ENCODE data around the gene PDPR.
"Not testable (repeated sequence)": the region's sequence is repeated elsewhere in the genome, so short reads cannot be mapped to it uniquely, and the experiment has no call there.

The PDPR gene

DNA sequence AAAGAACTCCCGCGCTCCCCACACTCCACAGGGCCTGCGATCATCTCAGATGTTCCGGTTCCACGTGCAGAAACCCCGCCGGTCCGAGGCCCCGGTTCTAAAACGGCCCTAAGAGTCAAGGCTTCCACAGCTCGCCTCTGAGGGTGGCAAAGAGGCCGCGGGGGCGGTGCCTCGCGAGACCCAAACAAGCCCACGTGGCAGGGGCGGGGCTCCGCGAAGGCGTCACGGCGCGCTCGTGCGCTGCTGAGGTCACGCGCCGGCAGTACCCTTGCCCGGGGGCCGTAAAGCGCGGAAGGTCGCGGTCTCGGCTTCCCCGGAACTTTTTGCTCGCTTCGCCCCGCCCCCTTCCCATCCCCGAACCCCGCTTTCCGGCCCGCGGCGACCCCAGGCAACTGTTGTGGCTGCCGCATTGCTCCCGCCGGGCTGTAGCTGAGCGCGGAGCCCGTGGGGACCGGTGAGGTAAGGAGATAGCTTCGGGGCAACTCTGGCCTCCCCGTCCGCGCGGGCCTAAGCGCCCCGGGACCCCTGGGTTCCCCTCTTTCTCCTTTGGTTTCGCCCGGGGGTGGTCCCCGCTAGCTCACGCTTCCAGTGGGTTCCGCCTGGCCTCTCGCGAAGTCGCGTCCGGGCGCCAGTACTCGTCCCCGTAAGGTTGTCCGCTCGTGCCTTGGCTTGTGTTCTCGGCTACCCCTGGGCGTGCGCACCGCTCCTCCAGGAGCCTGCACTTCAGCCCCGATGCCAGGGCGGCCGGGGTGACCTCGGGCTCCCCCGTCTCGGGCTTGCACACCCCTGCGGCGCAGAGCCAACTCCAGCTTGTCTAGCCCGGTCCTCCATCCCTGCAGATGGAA, at the start of gene PDPR:
PDPR (plus strand) TSS at position 351 of the 845 bp plus-strand sequence. CDS start 6,161 bp downstream, outside the sequence.
- DNase-seq (ENCODE audit: low spot score), result peak; percentile 79

DNA sequence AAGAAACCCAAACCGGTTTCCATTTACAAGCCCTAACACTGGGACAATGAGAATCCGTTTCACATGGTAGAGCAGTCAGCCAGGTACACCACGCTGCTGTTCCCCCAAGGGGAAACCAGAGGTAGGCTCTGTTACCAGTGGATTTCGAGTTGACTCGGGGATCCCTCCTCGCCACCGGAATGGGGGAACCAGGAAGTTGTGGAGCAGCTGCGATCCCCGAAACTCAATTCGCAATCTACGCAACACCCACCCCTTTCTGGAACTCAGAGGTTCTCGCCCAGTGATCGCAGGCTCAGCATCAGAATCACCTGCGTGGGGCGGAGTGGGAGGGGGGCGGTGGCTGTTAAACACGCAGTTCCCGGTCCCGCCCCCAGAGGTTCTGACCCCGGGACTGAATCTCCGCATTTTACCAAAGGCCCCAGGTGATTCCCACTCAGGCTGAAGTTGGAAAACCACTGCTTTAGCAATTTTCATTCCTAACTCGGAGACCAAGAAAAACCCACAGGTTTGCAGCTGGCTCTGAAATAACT, 49.2 kb upstream of the PDPR start:
- DNase-seq (ENCODE audit: low spot score), result peak; percentile 22

DNA sequence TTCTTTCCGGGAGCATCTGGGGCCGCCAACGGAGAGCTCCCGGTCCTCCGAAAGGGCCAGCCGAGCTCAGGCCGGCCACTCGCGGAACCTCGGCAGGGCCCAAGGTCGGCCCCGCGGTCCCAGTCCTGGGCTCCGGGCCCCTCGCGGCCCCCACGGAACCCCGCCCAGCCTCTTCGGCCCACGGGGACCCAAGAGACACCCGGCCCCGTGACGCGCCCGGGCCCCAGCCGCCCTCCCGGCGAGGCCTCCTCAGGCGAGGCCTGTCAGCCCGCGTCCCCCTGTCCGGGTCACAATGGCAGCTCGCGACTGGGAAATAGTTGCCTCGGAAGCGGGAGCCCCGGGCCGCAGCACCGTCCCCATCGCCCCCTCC, 48.8 kb upstream of the PDPR start:
- not testable (repeated sequence) for DNase-seq (ENCODE audit: low spot score)

DNA sequence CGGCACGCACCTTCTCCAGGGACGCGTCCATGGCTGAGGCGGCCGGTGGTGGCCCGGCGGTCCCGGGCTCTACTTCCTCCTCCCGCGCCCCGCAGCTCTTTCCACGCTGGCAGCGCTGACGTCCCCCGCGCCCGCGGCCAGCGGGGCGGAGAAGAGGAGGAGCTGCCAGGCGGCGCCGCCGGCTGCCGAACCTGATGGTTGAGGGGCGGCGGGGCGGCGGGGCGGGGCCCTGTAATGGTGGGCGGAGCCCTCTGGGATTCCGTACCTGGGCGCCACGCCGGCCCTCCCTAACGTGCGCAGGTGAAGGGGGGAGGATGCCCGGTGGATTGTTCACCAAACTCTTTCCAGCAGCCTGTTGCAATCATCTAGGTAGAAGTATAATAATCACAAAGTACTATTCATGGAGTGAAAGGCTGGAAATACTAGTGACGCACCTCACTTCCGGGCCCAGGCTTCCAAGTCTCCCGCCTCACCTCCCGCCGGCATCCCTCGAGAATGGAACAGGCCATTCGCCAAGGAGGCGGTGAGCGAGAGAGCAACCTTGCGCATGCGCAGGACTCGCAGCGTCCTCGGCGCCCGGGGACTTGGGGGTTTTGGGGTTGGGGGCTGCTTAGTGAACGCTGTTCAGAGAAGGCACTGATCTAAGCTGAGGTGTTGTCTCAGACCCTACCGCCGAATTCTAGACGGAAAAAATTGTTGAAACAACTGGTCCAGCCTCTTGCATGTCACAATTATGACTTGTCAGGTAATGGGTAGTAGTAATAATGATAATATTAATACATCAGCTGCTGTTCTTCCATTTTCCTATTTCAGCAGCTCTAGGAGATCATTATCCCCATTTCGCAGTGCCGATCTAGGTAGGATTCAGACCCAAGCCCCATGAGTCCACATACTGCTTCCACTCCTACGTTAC, 48.1 kb upstream of the PDPR start:
- DNase-seq (ENCODE audit: low spot score), result peak; percentile 86

DNA sequence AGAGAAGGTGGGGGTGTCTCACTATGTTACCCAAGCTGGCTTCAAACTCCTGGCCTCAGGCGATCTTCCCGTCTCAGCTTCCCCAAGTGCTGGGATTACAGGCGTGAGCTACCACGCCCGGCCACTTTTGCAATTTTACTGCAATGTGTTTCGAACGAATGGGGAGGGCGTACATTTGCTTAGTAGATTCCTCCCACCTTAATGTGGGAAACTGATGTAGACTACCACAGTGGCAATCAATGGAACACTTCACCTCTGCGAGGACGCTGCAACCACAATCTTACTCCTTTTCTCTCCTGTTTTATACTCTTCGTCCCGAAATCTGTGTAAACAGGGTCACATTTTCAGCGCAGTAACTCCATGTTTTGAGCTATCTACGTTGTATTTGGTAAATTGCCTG, 47.4 kb upstream of the PDPR start:
- not testable (repeated sequence) for DNase-seq (ENCODE audit: low spot score)

DNA sequence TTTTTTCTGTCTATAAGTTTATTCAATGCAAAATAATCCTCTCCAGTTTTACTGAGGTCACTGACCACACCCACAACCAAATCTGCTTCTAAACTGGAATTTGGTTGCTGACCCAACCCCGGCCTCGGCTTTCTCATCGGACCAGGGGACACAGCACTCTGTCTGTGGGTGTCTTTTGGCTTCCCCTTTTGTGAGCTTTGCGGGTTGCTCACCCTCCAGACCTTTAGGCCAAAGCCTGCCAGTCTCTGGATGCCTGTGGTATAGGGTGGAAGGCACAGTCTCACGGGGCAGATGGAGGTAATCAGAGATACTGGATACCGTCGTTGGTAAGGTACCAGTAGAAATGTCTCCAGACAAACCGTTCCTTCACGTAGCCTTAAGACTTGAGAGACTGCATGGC, 35.1 kb upstream of the PDPR start:
- not testable (repeated sequence) for DNase-seq (ENCODE audit: low spot score)

DNA sequence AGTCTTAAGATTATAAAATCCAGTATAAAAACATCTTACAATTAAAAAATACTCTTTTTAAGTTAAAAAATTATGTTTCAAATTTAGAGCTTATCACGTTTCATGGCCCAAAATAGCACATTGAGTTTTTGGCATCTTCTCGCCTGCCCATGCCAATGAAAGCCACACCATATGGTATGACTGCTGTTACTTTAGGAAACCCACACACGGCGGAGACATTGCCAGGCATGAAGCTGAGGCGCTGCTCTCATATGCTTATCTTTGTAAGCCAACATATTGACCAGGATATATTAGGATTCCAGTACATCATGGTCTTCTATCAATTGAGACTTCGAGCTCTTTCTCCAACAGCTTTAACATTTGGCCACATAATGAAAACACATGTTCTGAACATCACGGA, 32.9 kb upstream of the PDPR start:
- DNase-seq (ENCODE audit: low spot score), result not testable (repeated sequence)

DNA sequence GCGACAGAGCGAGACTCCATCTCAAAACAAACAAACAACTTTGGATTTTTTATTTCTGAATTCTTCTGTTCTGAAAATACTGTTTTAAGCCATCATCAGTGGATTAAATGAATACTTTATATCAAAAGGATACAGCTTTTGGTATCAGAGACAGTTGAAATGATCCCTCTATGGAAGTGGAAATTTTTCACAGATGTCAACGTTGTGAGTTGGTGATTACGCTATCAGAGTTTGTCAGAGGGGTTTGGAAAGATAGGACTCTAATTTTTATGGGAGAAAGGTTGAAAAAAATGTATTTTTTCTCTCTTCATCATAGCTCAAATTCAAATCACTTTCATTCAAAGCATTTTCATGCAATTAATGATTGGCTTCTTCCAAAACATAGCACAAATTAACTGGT, 30.2 kb upstream of the PDPR start:
- not testable (repeated sequence) for DNase-seq (ENCODE audit: low spot score)

DNA sequence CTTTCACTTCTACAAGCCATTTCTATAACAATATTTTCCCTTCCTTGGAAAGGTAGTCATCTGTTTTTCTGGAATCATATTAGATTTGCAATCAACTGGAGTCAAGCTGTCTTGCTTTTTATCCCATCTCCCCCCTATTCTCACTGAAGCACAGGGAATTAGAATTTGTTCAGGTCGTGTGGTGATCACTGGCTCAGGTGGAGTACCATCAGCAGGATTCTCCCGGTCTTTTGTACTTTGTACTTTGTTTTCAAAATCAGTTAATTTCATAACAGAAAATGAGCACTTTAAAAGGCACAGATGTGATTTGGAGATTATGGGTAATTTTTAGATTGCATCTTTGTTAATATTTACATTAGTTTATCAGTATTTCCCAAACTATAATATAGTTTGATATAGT, 26.0 kb upstream of the PDPR start:
- not testable (repeated sequence) for DNase-seq (ENCODE audit: low spot score)

DNA sequence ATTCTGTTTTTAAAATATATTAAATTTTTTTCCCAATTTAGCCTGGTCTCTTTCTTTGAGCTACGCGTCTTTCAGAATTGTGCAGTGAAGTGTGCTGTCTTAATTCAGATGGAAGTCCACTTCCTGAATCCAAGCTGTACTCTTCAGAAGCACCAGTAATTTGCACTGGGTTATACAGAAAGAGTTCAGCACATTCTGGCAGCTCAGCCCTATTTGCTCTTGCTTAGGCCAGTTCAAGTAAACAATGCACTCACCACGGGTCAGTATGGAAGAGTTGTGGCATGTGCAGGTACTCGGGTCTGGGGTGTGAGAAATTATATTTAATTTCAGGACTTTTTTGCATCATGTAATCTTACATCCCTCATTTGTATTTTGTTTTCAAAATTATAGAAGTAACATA, 25.3 kb upstream of the PDPR start:
- DNase-seq (ENCODE audit: low spot score), result not testable (repeated sequence)

DNA sequence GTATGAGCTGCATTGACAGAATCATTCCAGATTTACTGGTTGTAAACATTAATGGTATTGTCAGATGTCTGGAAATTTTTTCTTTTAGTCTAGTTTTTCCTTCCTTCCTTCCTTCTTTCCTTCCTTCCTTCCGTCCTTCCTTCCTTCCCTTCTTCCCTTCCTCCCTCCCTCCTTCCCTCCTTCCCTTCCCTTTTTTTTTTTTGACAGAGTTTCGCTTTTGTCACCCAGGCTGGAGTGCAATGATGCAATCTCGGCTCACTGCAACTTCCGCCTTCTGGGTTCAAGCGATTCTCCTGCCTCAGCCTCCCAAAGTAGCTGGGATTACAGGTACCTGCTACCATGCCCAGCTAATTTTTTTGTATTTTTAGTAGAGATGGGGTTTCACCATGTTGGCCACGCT, 24.8 kb upstream of the PDPR start:
- not testable (repeated sequence) for DNase-seq (ENCODE audit: low spot score)

DNA sequence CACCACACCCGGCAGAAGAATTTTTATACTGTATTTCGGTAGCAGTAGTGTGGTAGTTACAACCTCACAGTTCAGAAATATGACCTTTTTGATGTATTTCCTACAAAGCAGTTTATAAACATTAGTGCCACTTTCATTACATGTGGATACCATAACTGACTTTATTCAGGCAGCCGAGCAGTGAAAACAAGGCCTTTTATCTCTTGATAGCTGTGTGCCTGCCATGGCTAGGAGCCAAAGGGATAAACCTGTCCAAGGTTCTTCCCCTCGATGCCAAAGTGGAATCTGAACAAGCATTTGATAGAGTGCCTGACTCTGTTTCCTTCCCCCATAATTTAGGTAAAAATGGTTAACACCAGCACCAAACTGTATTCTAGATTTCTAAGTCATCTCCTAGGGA, 23.0 kb upstream of the PDPR start:
- not testable (repeated sequence) for DNase-seq (ENCODE audit: low spot score)

DNA sequence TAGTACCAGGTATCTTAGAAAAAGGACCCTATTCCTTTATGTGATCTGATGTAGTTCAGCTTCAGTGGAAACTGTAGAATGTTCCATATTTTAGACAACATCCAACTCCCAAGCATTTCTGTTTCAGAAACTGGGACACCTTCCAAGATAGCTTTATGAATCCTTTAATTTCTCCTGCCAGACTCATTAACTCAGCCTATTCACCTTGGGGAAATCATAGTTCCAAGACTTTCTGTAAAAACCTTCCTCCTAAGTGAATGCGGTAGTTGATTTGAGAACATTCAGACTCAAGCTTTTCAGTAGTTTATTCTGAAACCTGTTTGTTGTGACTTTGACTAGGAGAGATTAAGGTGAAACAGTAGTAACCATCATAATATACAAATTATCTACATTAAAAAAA, 20.0 kb upstream of the PDPR start:
- DNase-seq (ENCODE audit: low spot score), result not testable (repeated sequence)

DNA sequence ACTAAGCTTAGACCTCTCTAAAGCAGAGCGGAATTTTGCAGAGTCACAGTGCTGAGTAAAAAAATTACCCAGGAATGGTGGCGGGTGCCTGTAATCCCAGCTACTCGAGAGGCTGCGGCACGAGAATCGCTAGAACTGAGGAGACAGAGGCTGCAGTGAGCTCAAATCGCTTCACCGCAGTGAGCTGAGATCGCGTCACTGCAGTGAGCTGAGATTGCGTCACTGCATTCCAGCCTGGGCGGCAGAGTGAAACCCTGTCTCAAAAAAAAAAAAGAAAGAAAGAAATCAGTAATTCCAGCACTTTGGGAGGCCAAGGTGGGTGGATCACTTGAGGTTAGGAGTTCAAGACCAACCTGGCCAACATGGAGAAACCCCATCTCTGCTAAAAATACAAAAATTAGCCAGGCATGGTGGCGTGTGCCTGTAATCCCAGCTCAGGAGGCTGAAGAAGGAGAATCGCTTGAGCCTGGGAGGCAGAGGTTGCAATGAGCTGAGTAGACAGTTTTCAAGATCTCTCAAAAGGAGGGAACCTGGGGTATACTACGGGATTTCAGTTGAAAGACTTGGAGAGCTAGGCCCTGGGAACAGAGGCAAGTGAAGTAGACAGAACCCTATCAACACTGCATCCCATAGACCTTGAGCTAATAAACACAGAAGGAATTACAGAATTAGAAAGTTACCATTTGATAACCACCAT, 4.4 kb upstream of the PDPR start:
- not testable (repeated sequence) for DNase-seq (ENCODE audit: low spot score)

DNA sequence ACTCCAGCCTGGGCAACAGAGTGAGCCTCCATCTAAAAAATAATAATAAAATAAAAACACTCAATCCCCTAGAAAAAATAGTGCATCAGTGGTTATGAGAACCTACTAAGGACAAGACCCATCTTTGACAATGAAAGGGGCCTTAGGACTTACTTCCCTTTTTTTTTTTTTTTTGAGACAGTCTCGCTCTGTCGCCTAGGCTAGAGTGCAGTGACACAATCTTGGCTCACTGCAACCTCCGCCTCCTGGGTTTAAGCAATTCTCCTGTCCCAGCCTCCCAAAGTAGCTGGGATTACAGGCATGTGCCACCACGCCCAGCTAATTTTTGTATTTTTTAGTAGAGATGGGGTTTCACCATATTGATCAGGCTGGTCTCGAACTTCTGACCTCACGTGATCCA, 2.0 kb upstream of the PDPR start:
- not testable (repeated sequence) for DNase-seq (ENCODE audit: low spot score)

DNA sequence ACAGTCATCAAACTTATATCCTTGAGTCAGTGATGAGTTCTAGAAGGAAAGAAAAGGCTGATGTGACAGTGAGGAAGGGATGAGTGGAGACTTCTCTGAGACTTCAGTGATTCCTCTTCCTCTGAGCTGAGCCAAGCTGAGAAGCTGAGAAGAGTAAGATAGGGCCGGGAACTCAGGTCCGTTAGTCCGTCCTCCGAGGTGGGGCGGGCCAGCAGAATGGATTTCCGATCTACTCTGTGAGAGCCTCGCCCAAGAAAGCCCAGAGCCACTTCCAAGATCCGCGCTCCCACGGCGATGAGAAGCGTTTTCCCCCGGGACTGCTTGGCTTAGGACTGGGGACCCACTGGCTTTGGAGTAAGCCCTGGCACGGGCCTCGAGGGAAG, 542 bp upstream of the PDPR start:
- not testable (repeated sequence) for DNase-seq (ENCODE audit: low spot score)

DNA sequence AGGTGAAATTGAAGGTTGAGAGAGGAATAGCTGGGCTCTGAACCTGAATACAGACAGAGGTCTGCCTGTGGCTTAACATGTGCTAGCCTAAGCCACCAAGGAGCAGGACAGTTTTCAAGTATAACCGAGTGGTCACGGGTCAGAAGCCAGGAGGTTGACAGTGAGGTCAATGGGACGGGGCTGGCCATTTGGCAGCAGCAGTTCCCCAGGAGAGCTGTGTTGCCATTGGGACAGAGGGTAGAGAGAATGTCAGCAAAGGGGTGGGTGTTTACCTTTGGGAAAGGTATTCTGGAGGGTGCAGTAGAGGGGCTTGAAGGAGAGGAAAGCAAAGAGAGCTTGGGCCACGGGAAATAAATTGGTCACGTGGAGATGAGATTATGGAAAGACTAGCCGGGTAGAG, 4.2 kb downstream of the PDPR start:
- not testable (repeated sequence) for DNase-seq (ENCODE audit: low spot score)

DNA sequence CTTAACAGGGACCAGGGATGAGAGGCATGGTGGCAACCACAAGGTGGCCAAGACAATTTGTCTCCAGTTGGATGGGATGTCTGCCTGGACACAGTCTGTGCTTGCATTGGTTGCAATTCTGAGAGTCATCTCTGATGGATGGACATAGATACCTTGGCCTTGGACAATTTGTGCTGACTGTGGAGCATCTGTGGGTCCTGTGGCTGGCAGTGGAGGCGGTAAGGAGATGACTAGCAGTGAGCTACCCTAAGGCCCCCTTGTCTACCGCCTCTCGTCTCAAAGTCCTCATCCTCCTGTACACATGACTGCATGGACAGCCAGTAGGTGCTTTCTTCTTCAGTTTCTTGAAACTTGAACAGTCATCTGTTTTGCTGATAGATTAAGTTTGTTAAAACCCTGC, 4.6 kb downstream of the PDPR start:
- DNase-seq (ENCODE audit: low spot score), result not testable (repeated sequence)

DNA sequence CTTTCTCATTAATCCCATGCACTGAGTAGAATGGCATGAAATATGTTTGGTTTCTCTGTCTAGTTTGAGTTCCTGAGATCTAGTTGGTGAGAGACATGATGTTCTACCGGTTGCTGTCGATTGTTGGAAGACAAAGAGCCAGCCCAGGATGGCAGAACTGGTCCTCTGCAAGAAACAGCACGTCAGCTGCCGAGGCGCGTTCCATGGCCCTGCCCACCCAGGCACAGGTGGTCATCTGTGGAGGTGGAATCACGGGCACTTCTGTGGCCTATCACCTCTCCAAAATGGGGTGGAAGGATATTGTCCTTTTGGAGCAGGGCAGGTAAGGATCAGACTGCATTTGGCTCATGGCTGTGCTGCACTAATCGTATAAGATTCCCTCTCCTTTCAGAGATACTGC, 6.3 kb downstream of the PDPR start:
- not testable (repeated sequence) for DNase-seq (ENCODE audit: low spot score)

DNA sequence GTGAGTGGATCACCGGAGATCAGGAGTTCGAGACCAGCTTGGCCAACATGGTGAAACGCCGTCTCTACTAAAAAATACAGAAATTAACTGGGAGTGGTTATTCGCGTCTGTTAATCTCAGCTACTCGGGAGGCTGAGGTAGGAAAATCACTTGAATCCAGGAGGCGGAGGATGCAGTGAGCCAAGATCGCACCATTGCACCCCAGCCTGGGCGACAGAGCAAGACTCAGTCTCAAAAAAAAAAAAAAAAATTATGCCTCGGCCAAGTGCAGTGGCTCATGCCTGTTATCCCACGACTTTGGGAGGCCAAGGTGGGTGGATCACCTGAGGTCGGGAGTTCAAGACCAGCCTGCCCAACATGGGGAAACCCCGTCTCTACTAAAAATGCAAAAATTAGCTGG, 9.7 kb downstream of the PDPR start:
- not testable (repeated sequence) for DNase-seq (ENCODE audit: low spot score)

DNA sequence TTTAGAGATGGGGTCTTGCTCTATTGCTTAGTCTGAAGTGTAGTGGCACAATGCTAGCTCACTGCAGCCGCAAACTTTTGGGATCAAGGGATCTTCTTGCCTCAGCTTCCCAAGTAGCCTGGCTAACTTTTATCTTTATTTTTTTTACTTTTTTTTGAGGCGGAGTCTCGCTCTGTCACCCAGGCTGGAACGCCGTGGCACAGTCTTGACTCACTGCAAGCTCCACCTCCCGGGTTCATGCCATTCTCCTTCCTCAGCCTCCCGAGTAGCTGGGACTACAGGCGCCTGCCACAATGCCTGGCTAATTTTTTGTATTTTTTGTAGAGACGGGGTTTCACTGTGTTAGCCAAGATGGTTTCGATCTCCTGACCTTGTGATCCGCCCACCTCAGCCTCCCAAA, 12.1 kb downstream of the PDPR start:
- not testable (repeated sequence) for DNase-seq (ENCODE audit: low spot score)

DNA sequence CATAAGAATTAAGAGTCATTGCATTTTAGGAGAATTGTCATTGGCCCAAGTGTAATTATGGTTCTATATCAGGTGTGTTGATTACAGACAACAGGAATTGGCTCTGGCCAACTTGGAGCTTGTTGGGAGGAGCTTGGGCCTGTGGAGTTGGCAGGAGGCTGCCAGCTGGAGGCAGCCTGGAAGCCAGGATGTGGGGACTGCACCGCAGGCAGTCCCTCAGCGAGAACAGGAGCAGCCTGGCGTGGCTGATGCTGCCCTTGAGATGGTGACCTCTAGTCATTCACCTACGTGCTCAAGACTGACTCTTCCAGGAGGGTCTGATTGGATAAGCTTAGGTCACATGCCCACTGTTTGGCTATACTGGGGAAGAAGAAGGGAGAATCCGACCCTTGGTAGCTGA, 13.6 kb downstream of the PDPR start:
- not testable (repeated sequence) for DNase-seq (ENCODE audit: low spot score)

Data from hematopoietic multipotent progenitor cell treated with erythropoietin and hydrocortisone succinate and interleukin-3 and kit ligand, for 15 days (in vitro differentiated cells).